ENCODE results near the gene RFK.
"Not testable (repeated sequence)": the region's sequence is repeated elsewhere in the genome, so short reads cannot be mapped to it uniquely, and the experiment has no call there.

RFK gene

GRCh38 chr9:76369583-76369982 lies 24.6 kb downstream of the RFK start:
- DNase-seq, result no peak

- no peak for DNase-seq
These were observed 28.0 kb downstream of the RFK start for GRCh38 chr9:76366275-76366674.

- no peak for DNase-seq
These were observed 29.2 kb downstream of the RFK start for GRCh38 chr9:76365028-76365427.

GRCh38 chr9:76363032-76363395 lies 31.2 kb downstream of the RFK start:
- no peak for DNase-seq

GRCh38 chr9:76362332-76363031 lies 31.7 kb downstream of the RFK start:
- DNase-seq, result not testable (repeated sequence)

- no peak for DNase-seq
These were observed 34.5 kb downstream of the RFK start for GRCh38 chr9:76359766-76360165.

- no peak for DNase-seq
These were observed 34.9 kb downstream of the RFK start for GRCh38 chr9:76359365-76359764.

- DNase-seq, result no peak
These were observed 35.5 kb downstream of the RFK start for GRCh38 chr9:76358628-76359280.

GRCh38 chr9:76357555-76357954 lies 36.7 kb downstream of the RFK start:
- no peak for DNase-seq

- DNase-seq, result no peak
These were observed 38.3 kb downstream of the RFK start for GRCh38 chr9:76355886-76356285.

GRCh38 chr9:76354221-76354620 lies 40.0 kb downstream of the RFK start:
- DNase-seq, result no peak

GRCh38 chr9:76353280-76353679 lies 40.9 kb downstream of the RFK start:
- no peak for DNase-seq

- no peak for DNase-seq
These were observed 42.1 kb downstream of the RFK start for GRCh38 chr9:76352026-76352620.

GRCh38 chr9:76351006-76351405 lies 43.2 kb downstream of the RFK start:
- DNase-seq, result no peak

- no peak for DNase-seq
These were observed 44.4 kb downstream of the RFK start for GRCh38 chr9:76349865-76350264.

- no peak for DNase-seq
These were observed 51.4 kb downstream of the RFK start for GRCh38 chr9:76342858-76343257.

GRCh38 chr9:76342201-76342600 lies 52.0 kb downstream of the RFK start:
- DNase-seq, result no peak

- DNase-seq, result no peak
These were observed 52.6 kb downstream of the RFK start for GRCh38 chr9:76341616-76342015.

- DNase-seq, result no peak
These were observed 55.8 kb downstream of the RFK start for GRCh38 chr9:76338418-76338817.

- no peak for DNase-seq
These were observed 58.2 kb downstream of the RFK start for GRCh38 chr9:76336027-76336426.
